Upper lobe of right lung (tissue), 1 donor: ENCODE results near the gene AOAH. TPM values are rescaled to one million over a fixed set of nuclear protein-coding genes. Genes with fewer than 3 reads are reported as not detected.

ENCODE experiments used
- ATAC-seq: fragments of 200-7000 bp; cut with Tn5 transposase; one replicate; pipeline ENCODE4 v1.9.1; 2020; ENCODE audit warnings: mild to moderate bottlenecking, moderate library complexity
- DNase-seq: peaks from one replicate; pipeline ENCODE4 v3.0.0-alpha.2; 2020
- H3K27ac ChIP-seq: fragments of 200-600 bp; one replicate; pipeline ENCODE4 v1.8.0; 2022
- H3K27me3 ChIP-seq: fragments of 200-600 bp; one replicate; pipeline ENCODE4 v1.8.0; 2022; ENCODE audit warnings: mild to moderate bottlenecking
- H3K36me3 ChIP-seq: fragments of 200-600 bp; one replicate; pipeline ENCODE4 v1.8.0; 2022
- H3K4me1 ChIP-seq: fragments of 200-600 bp; one replicate; pipeline ENCODE4 v1.8.0; 2022
- H3K4me3 ChIP-seq: fragments of 200-600 bp; one replicate; pipeline ENCODE4 v1.8.0; 2022; ENCODE audit warnings: mild to moderate bottlenecking
- H3K9me3 ChIP-seq: fragments of 200-600 bp; one replicate; pipeline ENCODE4 v1.8.0; 2022
- intact Hi-C: fragments of 100-400 bp; cut with DNase I; formaldehyde crosslinking; loops from one replicate; pipeline ENCODE4 v1.11.0; 2022
- total RNA-seq: library from RNA; stranded (reverse); fragmentation: NEBNext Ultra II Directional; extraction: Animal tissue kit (Norgen Biotek cat#: 25700); gene quantifications from one replicate; pipeline ENCODE4 v1.2.1, GENCODE V29; 2021
- TF ChIP-seq, protein P1 (sequence below): fragments of 200-600 bp; IDR thresholded peaks from one replicate; pipeline ENCODE4 v1.8.0; 2022; ENCODE audit warnings: antibody characterized with exemption
- donor health status: DM: no; HTN: yes; CAD: no; lungs with severe emphysema.

Gene AOAH
- total RNA-seq, 1 donor from 2014 or later = 20.8 TPM

DNA sequence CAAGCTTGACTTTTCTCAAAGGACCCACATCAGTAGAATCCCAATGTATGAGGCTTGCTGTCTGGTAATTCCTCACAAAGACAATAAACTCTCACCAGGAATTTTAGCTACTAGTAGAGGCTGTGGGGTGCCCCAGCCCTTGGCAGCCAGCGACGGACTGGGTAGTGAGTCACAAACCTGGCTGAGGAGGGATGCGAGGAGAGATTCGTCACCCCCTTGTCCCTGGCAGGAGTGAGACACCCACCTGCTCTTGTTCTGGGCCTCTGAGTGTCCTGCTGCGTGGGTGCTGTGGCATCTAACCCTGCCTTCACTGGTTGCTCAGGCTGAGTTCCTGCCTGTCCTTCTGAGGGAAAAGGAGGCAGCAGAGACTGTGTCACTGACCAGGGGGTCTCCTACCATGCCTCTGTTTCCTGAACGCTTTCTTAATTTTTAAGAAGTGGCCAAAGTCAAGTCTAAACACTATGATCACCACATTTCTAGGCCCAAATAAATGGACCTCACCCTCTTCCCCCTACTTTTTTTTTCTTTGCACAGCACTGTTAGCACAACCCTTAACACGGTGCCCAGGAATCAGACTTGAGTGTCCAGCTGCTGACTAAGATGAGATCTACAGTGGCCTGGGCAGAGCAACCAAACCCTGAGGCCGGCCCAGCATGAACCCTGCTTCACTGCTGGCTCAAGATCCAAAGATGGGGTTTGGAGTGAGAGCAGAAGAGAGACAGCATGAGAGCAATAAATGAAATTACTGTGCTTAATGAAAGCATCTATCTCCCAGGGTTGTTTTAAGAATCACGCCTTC, 188.2 kb downstream of the AOAH start:
- Histone ChIP-seq H3K36me3 (no peaks in the 10 kb centered on the region), H3K4me3 (no peak overlapping the region), H3K4me1 (no peaks in the 10 kb centered on the region), H3K27ac (no peak overlapping the region), H3K27me3 (no peaks in the 10 kb centered on the region), H3K9me3 (no peaks in the 10 kb centered on the region)
- intact Hi-C loops = no loop called here
- ATAC-seq = no peak
- TF ChIP-seq, protein P1, sequence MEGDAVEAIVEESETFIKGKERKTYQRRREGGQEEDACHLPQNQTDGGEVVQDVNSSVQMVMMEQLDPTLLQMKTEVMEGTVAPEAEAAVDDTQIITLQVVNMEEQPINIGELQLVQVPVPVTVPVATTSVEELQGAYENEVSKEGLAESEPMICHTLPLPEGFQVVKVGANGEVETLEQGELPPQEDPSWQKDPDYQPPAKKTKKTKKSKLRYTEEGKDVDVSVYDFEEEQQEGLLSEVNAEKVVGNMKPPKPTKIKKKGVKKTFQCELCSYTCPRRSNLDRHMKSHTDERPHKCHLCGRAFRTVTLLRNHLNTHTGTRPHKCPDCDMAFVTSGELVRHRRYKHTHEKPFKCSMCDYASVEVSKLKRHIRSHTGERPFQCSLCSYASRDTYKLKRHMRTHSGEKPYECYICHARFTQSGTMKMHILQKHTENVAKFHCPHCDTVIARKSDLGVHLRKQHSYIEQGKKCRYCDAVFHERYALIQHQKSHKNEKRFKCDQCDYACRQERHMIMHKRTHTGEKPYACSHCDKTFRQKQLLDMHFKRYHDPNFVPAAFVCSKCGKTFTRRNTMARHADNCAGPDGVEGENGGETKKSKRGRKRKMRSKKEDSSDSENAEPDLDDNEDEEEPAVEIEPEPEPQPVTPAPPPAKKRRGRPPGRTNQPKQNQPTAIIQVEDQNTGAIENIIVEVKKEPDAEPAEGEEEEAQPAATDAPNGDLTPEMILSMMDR = no peak
- no peak for DNase-seq

DNA sequence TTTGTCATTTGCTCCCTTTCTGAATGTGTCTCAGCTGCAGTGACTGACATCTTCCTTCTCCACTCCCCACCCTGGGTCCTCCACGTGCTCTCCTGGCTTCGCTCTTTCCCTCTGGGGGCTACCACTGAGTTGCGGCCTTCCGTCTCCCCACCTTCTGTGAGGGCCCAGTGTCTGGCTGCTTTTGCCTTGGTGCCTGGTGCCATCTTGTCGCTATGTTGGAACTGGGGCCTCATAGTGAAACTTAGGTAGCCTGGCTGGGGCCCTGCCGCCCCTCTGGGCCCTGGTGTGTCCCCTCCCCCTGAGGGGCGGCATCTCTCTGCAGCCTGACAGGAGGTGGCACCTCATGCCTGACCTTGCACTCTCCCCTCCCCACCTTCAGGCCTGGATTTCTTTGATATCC, 190.6 kb downstream of the AOAH start:
- no peaks in the 10 kb centered on the region for H3K27me3 ChIP-seq
- intact Hi-C loops = no loop called here
- H3K4me1 ChIP-seq = no peaks in the 10 kb centered on the region
- no peaks in the 10 kb centered on the region for H3K9me3 ChIP-seq
- H3K27ac ChIP-seq = no peak overlapping the region
- H3K4me3 ChIP-seq = no peak overlapping the region
- H3K36me3 ChIP-seq = no peaks in the 10 kb centered on the region
- DNase-seq = no peak
- no peak for ATAC-seq
- TF ChIP-seq, protein P1 = no peak

DNA sequence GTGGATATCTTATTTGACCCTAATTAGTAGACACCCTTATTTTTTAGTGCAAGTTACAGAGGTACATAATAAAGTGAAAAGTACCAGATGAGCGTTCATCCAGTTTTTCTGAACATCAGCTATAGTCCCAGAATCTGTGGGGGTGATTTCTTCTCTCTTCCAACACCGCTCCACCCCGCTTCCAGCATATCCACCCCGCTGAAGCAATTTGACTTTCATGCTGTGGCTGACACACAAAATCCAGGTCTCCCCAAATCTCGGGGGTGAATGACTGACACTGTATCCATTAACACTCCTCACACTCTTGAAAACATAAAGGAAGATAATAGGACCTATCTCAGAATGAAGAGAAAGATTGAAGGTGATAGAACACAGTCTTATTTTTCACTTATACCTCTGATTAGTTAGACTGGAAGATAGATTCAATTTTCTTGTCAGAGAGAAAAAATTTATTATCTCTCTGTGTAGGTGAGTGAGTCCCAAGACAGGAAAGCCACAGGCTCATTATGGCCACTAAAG, 191.3 kb downstream of the AOAH start:
- Histone ChIP-seq H3K9me3 (no peaks in the 10 kb centered on the region), H3K27me3 (no peaks in the 10 kb centered on the region), H3K27ac (no peak overlapping the region), H3K4me3 (no peak overlapping the region), H3K36me3 (no peaks in the 10 kb centered on the region), H3K4me1 (no peaks in the 10 kb centered on the region)
- intact Hi-C loops = no loop called here
- TF ChIP-seq, protein P1 = no peak
- DNase-seq = no peak
- ATAC-seq = no peak

DNA sequence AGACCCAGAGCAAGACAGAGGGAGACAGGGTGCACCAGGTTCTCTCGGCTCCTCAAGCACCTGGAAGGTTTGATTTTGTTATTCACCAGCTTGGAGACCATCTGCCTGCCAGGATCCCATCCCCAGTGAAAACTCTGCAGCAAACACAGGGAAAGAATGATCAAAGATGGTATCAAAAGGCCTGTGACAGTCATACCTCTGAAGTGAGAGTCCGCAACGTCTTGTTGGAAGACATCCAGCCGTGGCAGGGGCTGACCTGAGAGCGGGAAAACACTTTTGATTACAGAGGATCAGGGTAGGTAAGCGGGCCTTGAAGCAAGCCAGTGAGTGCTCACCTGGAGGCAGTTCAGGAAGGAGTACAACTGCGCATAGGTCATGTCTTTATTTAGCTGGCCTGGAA, 192.3 kb downstream of the AOAH start:
- TF ChIP-seq, protein P1 = no peak
- ATAC-seq = no peak

DNA sequence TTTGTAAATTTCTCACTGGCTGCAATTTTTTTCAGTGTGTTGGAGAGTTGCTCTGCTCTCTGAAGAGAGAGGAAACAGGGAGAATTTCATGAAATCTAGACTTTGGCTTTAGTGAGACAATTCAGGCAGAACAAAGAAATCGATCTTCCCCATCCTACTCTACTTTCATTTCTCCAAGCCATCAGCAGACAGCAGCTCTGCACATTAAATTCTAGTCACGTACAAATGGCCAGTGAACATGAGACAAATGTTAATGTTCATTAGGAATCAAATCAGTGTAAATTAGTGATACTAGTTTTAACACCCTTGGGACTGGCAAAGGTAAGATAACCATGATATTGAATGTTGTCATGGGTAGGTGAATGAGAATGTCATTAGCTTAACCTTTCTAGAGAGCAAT, 193.8 kb downstream of the AOAH start:
- TF ChIP-seq, protein P1 = no peak
- H3K4me3 ChIP-seq = no peak overlapping the region

More for the DNA sequence above, 192.3 kb downstream of the AOAH start:
- Histone ChIP-seq H3K4me1 (no peaks in the 10 kb centered on the region), H3K27ac (no peak overlapping the region), H3K36me3 (no peaks in the 10 kb centered on the region), H3K27me3 (no peaks in the 10 kb centered on the region), H3K9me3 (no peaks in the 10 kb centered on the region), H3K4me3 (no peak overlapping the region)
- intact Hi-C loops = no loop called here
- DNase-seq = no peak

More for the DNA sequence above, 193.8 kb downstream of the AOAH start:
- Histone ChIP-seq H3K4me1 (no peaks in the 10 kb centered on the region), H3K36me3 (no peaks in the 10 kb centered on the region), H3K27me3 (no peaks in the 10 kb centered on the region), H3K27ac (no peak overlapping the region), H3K9me3 (no peaks in the 10 kb centered on the region)
- ATAC-seq = no peak
- intact Hi-C loops = no loop called here
- no peak for DNase-seq
